Measurements from ENCODE around the gene ATP13A3. TPM values are rescaled to one million over a fixed set of nuclear protein-coding genes. Genes with fewer than 3 reads are reported as not detected.

ATP13A3 gene
- total and polyA plus RNA-seq, 9 of the 15 experiments (the other 6 are each of a cell fraction or from before 2014, with no cell fraction given): 16.6 to 135 (median 86.6) TPM

DNA sequence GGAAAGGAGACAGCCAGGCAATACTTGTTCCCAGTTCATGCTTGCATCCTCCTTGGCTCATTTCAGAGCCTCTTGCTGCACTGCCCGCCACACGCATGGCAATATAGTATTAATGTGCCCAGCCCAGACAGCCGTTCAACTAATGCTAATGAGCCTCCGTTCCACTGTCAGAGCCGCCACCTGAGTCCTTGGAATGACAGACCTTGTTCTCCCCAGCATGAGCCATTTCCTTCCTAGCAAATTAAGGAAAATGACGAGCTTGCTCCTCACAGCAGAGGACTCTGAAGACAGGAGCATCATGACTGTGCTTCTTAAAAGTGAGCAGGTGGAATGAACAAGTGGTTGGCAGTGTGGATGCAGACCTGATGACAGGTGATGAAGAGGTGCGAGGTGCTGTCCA lies 106.5 kb downstream of the ATP13A3 start:
- DNase-seq (ENCODE audit: extremely low read depth in 1 of 4, low spot score in 3 of 4): no peak
- in situ Hi-C loops (cut with MboI) (no loop called here), intact Hi-C loops (cut with micrococcal nuclease) (no loop called here)
- H3K4me2 ChIP-seq (ENCODE audit: insufficient read depth, low read length): no peak overlapping the region
- H3K36me3 ChIP-seq (ENCODE audit: control insufficient read depth, insufficient read depth, low read length): no peaks in the 10 kb centered on the region
- ChIA-PET CTCF (ENCODE audit: low intra/inter-chr PET ratio) (no interaction called here), POLR2A (interaction anchor here (0.6 to 1.8 kb wide), 4 partner anchors 14 to 137 kb away, joined by 3 to 5 read pairs (median 4); no protein-coding TSS in a partner anchor)
- H2AFZ ChIP-seq (ENCODE audit: low read depth, low read length): no peak overlapping the region
- 5% methylated on average over 7 of the region's 7 CpGs for WGBS (ENCODE audit: insufficient coverage, low coverage, missing lambda C conversion rate)
- H4K20me1 ChIP-seq (replicated peaks; ENCODE audit: control insufficient read depth, insufficient read depth, low read length): no peaks in the 10 kb centered on the region; the same call in 1 of the 2 replicates
- H3K4me1 ChIP-seq (replicated peaks in 1 of 2; ENCODE audit: control insufficient read depth in 2 of 2, insufficient read depth in 2 of 2, low read length in 2 of 2): peaks cover 0 to 5% of the 10 kb centered on the region in 2 experiments; a peak in 1 of 5 replicates
- no TSS peak for BruUV-seq (replicated peaks)
- FAIRE-seq: no peak
- no peak overlapping the region for H3K9ac ChIP-seq (ENCODE audit: insufficient read depth in 1 of 2, low read depth in 2 of 2, low read length in 2 of 2)
- no peaks in the 10 kb centered on the region for H3K9me1 ChIP-seq (ENCODE audit: control insufficient read depth, insufficient read depth, low read length)
- H3K79me2 ChIP-seq (ENCODE audit: control insufficient read depth, insufficient read depth, low read length): no peaks in the 10 kb centered on the region
- ATAC-seq: no peak
- H3K27me3 ChIP-seq (ENCODE audit: control insufficient read depth in 2 of 2, insufficient read depth in 2 of 2, low read length in 2 of 2): peaks cover 58 to 84% of the 10 kb centered on the region in 2 experiments
- no peaks in the 10 kb centered on the region for H3K9me3 ChIP-seq (replicated peaks; ENCODE audit: control insufficient read depth, insufficient read depth, low read depth, low read length)
- H3K27ac ChIP-seq (ENCODE audit: extremely low read depth, low read depth, low read length): no peak overlapping the region
- no peak overlapping the region for H3K4me3 ChIP-seq
- no peak for TF ChIP-seq MXI1 (IDR thresholded peaks at IDR 0.05; ENCODE audit: low read depth, low read length)
- no peak for TF ChIP-seq TFAM (CRISPR knock-in tag; conservative IDR thresholded peaks at IDR 0.05)
- no peak for TF ChIP-seq ZNF785 (CRISPR knock-in tag; IDR thresholded peaks at IDR 0.05)
- no peak for TF ChIP-seq TAF15 (IDR thresholded peaks at IDR 0.05; ENCODE audit: low read depth, low read length)
- TF ChIP-seq NR1H2 (CRISPR knock-in tag; IDR thresholded peaks at IDR 0.05): no peak
- TF ChIP-seq, protein P1, sequence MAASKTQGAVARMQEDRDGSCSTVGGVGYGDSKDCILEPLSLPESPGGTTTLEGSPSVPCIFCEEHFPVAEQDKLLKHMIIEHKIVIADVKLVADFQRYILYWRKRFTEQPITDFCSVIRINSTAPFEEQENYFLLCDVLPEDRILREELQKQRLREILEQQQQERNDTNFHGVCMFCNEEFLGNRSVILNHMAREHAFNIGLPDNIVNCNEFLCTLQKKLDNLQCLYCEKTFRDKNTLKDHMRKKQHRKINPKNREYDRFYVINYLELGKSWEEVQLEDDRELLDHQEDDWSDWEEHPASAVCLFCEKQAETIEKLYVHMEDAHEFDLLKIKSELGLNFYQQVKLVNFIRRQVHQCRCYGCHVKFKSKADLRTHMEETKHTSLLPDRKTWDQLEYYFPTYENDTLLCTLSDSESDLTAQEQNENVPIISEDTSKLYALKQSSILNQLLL (CRISPR knock-in tag; IDR thresholded peaks at IDR 0.05; ENCODE audit: borderline replicate concordance): no peak
- no peak for TF ChIP-seq TAF1 (IDR thresholded peaks at IDR 0.05; ENCODE audit: control insufficient read depth, extremely low read depth, insufficient read depth, low read length, severe bottlenecking)
- TF ChIP-seq ZNF324 (CRISPR knock-in tag; IDR thresholded peaks at IDR 0.05): no peak
- TF ChIP-seq, protein P2, sequence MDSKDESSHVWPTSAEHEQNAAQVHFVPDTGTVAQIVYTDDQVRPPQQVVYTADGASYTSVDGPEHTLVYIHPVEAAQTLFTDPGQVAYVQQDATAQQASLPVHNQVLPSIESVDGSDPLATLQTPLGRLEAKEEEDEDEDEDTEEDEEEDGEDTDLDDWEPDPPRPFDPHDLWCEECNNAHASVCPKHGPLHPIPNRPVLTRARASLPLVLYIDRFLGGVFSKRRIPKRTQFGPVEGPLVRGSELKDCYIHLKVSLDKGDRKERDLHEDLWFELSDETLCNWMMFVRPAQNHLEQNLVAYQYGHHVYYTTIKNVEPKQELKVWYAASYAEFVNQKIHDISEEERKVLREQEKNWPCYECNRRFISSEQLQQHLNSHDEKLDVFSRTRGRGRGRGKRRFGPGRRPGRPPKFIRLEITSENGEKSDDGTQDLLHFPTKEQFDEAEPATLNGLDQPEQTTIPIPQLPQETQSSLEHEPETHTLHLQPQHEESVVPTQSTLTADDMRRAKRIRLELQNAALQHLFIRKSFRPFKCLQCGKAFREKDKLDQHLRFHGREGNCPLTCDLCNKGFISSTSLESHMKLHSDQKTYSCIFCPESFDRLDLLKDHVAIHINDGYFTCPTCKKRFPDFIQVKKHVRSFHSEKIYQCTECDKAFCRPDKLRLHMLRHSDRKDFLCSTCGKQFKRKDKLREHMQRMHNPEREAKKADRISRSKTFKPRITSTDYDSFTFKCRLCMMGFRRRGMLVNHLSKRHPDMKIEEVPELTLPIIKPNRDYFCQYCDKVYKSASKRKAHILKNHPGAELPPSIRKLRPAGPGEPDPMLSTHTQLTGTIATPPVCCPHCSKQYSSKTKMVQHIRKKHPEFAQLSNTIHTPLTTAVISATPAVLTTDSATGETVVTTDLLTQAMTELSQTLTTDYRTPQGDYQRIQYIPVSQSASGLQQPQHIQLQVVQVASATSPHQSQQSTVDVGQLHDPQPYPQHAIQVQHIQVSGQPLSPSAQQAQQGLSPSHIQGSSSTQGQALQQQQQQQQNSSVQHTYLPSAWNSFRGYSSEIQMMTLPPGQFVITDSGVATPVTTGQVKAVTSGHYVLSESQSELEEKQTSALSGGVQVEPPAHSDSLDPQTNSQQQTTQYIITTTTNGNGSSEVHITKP (IDR thresholded peaks at IDR 0.05; ENCODE audit: partially characterized antibody): no peak
- TF ChIP-seq SIX5 (IDR thresholded peaks at IDR 0.05; ENCODE audit: borderline replicate concordance in 1 of 2, insufficient read depth in 1 of 2, low read depth in 1 of 2, low read length in 2 of 2): no peak
- no peak for TF ChIP-seq SETDB1 (IDR thresholded peaks at IDR 0.05; ENCODE audit: low read length)
- TF ChIP-seq, protein P3, sequence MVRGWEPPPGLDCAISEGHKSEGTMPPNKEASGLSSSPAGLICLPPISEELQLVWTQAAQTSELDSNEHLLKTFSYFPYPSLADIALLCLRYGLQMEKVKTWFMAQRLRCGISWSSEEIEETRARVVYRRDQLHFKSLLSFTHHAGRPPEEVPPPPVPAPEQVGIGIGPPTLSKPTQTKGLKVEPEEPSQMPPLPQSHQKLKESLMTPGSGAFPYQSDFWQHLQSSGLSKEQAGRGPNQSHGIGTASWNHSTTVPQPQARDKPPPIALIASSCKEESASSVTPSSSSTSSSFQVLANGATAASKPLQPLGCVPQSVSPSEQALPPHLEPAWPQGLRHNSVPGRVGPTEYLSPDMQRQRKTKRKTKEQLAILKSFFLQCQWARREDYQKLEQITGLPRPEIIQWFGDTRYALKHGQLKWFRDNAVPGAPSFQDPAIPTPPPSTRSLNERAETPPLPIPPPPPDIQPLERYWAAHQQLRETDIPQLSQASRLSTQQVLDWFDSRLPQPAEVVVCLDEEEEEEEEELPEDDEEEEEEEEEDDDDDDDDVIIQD (CRISPR knock-in tag; IDR thresholded peaks at IDR 0.05): no peak
